Activated naive CD8-positive, alpha-beta T cell treated with anti-CD3 and anti-CD28 coated beads, Interleukin-2, amount 50 U/mL, for 16 hours (primary cell): ENCODE data around the gene KSR1.
"Not testable (repeated sequence)": the region's sequence is repeated elsewhere in the genome, so short reads cannot be mapped to it uniquely, and the experiment has no call there.

ENCODE experiments used
- DNase-seq: peaks from one replicate; pipeline ENCODE4 v3.0.0-alpha.2; 2020; ENCODE audit warnings: low read depth, low spot score

The KSR1 gene

DNA sequence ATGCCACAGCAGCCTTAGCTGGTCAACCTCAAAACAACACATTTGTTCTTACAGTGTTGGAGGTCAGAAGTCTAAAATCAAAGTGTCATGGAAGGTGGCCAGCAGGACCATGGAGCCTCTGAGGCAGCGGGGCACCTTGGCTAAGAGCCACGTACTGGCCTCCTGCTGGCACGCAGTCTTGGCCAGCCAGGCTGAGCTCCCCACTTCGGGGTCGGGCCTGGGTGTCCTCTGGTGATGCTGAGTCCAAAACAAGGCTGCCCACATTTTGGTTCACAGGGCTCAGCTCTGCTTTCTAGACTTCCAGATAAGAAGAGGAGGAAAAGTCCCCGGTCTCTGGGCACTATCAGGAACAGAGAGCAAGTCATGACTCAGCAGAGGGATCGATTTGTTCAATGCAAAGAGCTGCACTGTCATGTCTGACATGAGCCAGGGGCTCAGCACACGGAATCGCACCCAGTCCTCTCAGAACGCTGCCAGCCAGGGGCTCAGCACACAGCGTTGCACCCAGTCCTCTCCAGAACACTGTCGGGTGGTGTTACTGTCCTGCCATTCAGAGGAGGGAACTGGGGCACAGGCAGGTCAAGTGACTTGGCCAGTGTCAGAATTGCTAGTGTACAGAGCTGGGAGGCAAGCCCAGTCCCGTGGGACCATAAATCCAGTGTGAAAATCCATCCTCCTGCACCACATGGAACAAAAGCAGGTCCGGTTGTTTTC lies 177.2 kb downstream of the KSR1 start:
- DNase-seq, result no peak

DNA sequence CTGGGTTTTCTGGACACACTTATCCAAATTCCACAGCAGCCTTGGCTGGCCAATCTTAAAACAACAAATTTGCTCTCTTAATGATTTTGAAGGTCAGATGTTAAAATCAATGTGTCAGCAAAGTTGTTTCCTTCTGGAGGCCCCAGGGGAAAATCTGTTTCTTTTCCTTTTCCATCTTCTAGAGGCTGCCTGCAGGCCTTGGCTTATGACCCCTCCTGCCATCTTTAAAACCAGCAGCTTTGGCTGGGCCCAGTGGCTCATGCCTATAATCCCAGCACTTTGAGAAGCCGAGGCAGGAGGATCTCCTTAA lies 177.7 kb downstream of the KSR1 start:
- no peak for DNase-seq

DNA sequence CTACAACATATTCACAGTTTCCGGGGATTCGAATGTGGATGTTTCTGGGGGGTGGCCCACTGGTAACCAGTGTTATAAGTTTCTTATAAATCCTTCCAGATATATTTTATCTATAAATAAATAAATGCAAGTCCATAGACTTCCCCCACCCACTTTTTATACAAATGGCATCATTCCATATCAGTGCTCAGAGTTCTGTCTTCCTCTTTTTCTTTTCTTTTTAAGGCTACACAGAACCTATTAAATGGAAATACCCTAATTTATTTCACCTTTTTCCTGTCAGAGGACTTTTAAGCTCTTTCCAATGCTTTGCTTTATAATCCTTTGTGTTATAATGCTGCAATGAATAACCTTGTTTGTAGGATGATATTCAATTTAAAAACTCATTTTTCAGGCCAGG lies 178.5 kb downstream of the KSR1 start:
- DNase-seq, result no peak

DNA sequence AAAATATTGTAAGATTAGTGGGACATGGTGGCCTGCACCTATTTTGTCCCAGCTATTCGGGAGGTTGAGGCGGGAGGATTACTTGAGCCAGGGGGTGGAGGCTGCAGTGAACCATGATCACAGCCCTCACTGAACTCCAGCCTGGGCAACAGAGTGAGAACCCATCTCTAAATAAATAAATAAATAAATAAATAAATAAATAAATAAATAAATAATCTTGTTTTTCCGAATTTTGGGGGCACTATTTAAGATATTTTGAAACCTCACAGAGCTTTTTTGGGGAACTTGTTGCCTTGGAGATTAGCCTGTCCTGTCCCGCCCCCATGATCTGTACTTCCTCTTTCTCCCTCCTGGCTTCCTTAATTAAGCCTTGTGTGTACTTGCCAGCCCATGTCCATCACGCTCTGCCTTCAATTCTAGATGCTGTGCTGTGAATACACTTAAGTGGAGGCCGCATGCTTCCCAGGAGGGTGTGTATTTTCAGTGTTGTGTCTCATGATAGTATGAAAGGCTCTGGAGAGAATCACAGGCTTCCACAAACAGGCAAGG lies 179.1 kb downstream of the KSR1 start:
- DNase-seq, result no peak

DNA sequence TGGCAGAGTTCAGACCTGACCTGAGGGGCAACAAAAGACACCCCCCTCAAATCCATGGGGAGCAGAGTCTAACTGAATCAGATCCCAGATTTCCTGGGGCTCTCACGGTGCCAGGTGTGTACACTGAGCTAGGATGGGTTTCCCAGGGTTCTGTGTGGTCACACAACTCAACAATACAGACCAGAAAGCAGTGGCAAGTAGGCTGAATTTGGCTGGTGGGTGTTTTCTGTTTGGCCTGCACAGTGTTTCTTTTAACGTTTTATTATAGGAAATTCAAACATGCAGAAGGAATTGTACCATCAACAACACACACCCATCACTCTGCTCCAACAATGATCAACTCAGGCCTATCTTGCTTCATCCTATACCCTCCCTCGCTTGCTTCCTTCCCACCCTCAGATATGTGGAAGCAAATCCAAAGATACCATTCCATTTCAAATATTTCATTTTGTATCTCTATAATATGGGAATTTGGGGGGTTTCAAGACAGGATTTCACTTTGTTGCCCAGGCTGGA lies 179.8 kb downstream of the KSR1 start:
- DNase-seq, result not testable (repeated sequence)

DNA sequence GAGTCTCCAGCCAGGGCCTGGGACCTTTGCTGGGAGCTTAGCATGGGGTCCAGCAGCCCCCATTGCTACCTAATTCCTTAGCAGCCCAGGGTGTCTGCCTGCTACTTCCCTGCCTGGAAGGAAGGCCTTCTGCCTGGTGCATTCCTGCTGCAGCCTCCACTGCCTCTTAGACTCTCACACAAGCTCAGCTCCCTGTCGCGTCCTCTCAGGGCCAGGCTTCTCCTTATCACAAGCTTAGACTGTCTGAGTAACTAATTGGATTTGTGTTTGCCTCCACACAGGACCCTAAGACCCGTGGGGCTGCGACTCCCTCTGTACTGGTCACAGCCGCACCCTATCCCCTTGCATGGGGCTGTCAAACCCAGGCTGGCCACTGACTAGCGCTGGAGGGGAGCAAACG lies 181.6 kb downstream of the KSR1 start:
- DNase-seq, result not testable (repeated sequence)

DNA sequence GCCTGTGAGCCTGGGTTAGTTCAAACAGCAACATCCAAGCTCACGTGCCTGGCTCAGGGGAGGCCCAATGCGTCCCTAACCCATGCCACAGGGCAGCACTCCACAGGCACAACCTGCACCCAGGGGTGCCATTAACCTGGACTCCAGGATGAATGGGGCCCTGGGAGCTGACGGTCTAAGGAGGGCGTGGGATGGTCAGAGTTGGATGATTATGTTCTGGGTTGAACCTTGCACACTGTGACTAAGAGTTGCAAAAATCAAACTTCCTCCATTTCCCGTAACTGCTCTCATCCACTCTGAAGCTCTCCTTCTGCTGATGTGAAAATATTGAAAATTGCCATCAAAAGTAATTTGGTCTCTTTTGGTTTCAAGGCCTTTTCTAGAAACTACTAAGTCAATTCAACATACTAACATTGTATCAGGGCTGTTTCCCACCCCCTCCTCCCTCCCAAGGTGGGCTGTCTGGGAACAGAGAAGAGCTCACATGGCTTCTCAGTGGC lies 182.2 kb downstream of the KSR1 start:
- DNase-seq, result not testable (repeated sequence)

DNA sequence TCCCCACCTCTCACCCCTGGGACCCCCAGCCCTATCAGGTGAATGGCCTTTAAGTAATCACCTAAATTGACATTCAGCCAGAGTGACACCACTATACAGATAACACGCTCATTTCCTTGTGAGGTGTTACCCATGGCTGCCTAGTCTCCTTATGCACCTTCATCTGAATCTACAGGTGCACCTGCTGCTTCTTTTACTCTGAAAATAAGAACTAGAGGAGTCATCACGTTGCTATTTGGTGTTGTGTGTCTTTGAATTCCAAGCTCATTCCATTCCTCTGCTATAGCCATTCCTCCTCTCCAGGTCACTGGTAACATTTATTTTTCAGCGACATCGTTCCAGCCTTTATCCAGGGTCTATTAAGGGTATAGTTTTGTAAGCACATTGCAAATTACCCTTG lies 184.5 kb downstream of the KSR1 start:
- no peak for DNase-seq

DNA sequence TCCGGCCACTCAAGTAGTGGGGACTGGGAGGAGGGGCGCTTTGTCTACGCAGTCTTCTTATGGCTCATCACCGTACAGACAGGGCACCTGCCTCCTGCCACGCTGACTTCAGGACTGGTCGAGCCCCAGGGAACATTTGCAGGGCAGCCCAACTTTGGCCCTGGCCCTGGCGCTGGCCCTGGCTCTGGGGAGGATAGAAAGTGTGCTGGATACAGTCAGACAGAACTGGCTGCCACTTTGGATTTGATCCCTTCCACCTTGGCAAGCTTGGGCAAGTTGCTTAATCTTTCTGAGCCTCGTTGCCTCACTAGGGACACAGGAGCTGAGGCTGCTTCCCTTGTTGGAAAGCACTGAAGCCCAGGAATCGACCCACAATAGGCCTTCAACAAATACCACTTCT lies 188.3 kb downstream of the KSR1 start:
- no peak for DNase-seq

DNA sequence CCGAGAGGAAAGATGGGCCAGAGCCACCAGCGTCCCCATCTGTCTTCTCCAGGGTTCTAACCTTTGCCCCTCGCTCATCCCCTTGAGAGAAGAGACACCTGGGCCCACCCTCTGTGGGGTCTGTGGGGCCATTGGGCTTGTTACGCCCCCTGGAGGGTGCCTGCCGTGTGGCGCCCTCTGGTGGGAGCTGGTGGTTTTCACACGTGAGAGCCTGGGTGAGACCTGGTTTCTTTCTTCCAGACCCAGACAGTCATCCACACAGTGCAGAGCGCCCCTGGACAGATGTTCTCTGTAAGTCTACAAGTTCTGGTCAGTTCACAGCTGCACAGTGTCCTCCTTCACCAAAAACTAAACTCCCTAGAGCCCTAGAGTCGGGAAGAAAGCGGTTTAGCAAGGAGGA lies 189.4 kb downstream of the KSR1 start:
- DNase-seq, result not testable (repeated sequence)

DNA sequence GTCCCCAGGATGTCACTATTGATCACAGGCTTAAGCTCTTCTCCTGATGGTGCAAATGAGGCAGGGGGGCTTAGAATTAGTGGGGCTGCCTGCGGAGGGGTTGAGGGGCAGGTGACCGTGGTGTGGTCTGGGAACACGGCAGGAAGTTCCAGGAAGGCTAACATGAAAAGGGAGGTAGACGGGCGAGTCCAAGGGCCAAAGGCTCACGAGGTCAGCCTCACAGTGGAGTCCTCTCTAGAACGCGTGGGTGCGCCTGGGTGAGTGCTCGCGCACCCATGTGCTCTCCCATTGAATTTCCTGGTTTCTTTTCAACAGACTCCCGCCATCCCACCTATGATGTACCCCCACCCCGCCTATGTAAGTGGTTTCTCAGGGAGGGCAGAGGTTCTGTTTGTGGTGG lies 190.0 kb downstream of the KSR1 start:
- DNase-seq, result no peak

DNA sequence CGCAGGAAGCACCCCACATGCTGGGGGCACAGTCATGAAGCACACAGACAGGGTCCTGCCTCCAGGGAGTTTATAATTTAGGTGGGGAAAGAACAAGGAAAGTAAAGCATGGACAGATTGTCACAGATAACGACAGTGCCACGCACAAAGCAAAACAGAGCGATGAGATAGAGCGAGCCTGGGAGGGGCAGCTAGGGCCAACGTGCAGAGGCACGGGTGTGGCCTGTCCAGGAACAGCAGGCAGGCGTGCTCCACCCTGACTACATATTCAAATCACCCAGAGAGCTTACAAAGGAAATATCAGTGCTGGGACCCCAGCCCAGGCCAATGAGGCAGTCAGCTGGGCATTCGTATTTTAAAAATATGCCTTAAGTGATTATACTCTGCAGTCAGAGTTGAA lies 191.5 kb downstream of the KSR1 start:
- no peak for DNase-seq

DNA sequence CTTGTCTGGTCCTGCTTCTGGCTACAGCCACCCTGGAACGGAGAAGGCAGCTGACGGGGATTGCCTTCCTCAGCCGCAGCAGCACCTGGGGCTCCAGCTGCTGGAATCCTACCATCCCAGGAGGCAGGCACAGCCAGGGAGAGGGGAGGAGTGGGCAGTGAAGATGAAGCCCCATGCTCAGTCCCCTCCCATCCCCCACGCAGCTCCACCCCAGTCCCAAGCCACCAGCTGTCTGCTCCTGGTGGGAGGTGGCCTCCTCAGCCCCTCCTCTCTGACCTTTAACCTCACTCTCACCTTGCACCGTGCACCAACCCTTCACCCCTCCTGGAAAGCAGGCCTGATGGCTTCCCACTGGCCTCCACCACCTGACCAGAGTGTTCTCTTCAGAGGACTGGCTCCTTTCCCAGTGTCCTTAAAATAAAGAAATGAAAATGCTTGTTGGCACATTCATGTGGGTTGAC lies 192.9 kb downstream of the KSR1 start:
- not testable (repeated sequence) for DNase-seq

DNA sequence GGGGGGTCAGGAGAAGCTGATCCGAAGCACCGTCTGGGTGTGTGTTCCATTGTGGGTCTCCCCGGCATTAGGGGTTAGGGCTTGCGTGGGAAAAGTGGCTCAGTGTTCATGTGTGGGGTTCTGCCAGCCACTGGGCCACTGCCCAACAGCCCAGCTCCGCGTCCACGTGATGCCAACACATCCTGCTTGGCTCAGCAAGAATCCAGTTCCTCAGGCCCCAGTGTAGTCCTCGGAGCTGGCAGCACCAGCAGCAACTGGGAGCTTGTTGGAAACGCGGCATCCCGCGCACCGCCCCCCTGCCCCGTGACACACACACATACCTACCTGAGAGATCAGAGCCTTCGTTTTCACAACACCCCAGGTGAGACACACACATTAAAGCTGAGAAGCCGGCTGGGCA lies 193.7 kb downstream of the KSR1 start:
- DNase-seq, result no peak

DNA sequence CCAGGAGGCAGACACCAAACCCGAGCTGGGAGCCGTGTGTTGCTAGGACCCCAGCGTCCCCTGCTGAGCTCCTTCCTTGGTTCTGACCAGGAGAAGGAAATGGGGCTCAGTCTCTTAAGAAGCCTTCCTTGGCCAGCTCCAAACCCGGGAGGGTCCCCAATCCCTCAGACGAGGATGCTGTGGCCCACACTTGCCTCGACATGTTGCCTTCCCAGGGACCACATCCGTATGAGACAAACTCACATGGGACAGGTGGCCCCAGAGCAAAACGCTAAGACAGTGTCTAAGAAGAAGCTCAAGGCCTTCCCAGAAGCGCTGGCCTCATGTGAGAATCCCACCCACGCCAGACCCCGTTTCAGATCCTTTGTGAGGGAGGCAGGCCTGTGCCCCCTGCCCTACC lies 194.6 kb downstream of the KSR1 start:
- no peak for DNase-seq

DNA sequence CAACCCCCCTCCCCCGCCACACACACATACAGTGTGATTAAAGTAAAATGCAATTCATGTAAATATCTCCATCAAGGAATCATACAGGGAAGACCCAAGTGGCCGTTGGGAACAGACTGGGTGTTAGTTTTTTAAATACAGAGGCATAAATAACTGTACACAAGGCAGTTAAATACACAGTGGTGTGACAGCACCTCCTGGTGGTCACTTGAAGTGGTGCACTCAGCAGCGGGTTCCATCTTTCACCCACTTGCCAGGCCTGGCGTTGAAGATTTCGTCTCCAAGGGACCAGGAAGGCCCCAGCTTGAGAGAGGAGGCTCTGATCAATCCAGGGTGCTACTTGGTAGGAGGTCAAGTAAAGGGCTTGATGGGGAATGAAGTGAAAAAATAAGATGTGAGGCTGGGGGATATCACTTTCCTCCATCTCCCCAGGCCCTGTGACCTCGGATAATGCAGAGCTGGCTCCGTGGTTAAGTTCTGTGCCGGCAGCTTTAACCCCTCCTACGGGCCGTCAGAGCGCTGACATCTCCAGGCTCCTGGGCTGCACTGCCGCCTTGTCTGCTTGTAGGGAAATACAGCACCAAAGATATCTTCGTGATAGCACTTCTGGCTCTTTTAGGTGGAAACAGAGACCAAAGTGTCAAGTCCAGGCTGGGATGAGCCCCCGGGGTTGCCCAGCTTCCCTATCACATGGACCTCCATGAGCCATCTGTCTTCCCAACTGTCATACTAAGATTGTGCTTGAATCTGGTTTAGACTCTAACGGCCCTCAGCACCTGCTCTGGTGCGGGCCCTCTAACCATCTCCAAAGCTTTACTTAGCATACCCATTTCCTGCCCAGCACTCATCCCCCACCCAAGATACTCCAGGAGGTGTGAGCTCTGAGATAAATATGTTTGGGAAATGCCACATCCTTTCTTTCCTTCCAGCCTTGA lies 195.4 kb downstream of the KSR1 start:
- DNase-seq, result peak; percentile 22

DNA sequence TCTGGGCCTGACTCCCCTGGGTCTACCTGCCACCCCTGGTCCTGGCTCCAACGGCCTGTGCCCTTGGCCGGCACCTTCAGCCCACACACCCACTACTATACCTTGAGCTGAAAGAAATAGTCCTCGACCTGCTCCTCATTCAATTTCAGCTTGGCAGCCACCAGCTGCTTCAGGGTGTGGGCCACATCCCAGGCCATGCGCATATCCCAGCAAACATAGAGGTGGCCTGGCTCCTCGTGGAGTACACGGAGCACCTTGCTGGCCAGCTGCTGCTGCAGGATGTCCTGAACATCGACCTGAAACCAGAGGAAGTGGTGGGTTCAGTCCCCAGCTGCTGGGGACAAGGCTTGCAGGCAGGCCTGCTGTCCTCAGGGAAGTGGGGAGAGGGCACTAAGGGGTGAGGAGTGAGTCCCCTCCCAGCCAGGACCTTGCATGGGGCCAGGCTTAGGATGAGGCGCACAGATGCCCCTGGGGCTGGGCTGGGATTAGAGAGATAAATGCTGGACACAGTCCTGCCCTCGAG lies 197.3 kb downstream of the KSR1 start:
- DNase-seq, result not testable (repeated sequence)

DNA sequence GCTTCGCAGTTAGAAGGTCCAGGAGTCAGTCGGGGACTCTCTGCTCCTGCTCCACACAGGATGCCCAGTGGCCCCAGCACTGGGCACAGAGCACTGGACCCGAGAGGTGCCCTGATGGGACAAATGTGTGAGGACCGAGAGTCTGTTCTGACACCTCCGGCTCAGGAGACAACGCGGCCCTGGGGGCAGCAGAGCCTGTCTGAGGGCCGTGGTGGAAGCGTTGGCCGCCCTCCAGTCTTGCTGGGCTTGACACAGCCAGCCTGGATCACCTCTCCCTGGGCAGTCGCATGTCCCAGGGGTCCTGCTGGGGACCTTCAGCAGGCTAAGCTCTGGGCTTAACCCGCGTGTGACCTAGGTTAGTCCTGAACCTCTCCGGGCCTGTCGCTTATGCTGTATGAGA lies 197.9 kb downstream of the KSR1 start:
- DNase-seq, result no peak

DNA sequence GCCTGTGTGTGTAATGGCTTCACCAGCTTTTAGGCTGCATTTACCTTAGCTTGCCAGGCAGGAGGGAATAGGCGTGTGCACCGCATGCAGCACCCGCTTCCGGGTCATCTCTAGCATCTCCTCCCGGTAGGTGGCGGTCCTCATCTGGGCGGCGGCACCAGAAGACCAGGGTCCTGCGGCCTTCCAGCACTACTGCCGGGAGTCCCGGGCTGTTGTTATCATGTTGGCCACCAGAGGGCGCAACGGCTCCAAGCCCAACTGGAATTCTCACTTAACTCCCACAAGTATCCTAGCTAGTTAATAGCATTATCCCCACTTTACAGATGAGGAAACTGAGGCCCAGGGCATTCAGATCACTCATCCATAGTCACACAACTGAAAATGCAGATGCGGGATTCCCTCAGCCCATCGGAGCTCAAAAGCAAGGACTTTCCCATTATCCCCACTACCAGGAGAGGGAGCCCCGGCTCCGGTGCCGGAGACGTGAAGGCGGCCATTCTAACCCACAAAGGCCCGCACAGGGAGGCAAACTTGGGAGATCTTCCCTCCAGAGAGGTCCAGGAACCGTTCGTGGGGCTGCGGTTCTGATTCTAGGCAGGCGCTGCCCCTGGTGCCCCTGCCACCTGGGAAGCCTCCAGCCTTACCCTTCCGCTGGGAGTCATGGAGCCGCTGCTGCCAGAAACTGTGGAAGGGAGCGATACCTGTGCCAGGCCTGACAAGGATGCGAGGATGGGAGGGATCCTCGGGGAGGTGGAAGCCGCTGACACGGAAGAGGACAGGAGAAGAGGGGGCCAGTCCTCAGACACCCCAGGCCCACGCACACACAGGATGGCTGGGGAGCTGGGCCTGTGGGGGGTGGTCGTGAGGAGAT lies 198.6 kb downstream of the KSR1 start:
- peak; percentile 37 for DNase-seq

DNA sequence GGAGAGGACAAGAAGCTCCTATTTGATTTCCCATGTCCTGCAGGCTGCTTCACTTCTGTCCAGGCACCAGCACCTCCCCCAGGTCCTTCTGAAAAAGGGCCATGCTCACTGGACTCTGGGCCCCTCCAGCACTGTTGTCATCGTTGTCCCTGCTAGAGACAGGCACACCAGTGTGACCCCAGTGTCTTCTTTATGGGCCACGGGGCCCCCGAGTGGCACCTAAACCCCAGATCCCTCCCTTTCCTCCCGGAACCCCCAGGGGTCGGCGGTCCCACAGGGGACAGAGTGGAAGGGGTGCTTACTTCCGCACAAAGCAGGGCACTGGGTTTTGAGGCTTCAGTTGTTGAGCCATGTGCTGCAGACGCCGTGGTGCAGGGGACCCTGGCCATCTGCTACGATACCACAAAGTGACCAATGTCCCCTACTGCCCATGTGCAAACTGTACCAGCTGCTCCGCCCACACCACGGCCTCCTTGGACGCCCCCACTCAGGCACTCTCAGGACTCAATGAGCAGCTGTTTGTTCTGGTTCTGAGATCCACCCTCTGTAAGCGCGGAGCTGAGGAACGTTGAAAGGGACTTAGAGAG lies 199.4 kb downstream of the KSR1 start:
- not testable (repeated sequence) for DNase-seq

DNA sequence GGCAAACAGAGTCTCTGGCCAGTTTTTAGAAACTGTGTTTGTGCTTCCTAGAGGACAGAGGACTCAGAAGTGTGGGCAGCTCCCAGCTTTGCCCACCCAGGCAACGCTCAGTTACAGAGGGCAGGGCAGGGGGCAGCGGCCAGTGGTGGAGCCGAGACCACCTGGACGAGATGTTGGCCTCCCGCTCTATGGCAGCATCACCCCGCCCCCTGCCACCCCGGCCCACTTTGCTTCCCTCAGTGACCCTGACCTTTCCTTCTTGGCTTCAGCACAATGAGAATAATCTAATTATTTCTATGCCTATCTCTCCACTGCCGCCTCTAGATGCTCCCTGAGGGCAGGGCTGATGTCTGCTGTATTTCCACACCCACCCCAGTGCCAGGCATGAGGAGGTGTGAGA lies 200.4 kb downstream of the KSR1 start:
- not testable (repeated sequence) for DNase-seq
